ENCODE data around the gene OPRM1.

GRCh38 chr6:154071236-154071635 is 32.2 kb downstream of the OPRM1 start:
- TF ChIP-seq CTCF (IDR thresholded peaks at IDR 0.05) (no peak), POLR2A (IDR thresholded peaks at IDR 0.05) (no peak), POLR2AphosphoS5 (IDR thresholded peaks at IDR 0.05) (no peak), EP300 (IDR thresholded peaks at IDR 0.05) (no peak)
